NCI-H774 (cell line): ENCODE measurements around the gene CYP26B1.
A peak's percentile ranks its signal among the peaks of the same experiment; 100 is the strongest.

Experiments used
- DNase-seq: peaks from one replicate; lab custom pipeline; 2025; lab: John Stamatoyannopoulos, UW

Gene CYP26B1

GRCh38 chr2:72141881-72142451 lies 5.7 kb downstream of the CYP26B1 start:
- DNase-seq: no peak

- DNase-seq: no peak
These were observed 6.5 kb downstream of the CYP26B1 start for GRCh38 chr2:72141032-72141645.

- no peak for DNase-seq
These were observed 7.1 kb downstream of the CYP26B1 start for GRCh38 chr2:72140621-72140960.

GRCh38 chr2:72139874-72140620 lies 7.6 kb downstream of the CYP26B1 start:
- DNase-seq: no peak

GRCh38 chr2:72139471-72139873 lies 8.2 kb downstream of the CYP26B1 start:
- DNase-seq: no peak

- DNase-seq: no peak
These were observed 8.7 kb downstream of the CYP26B1 start for GRCh38 chr2:72138921-72139381.

- no peak for DNase-seq
These were observed 9.4 kb downstream of the CYP26B1 start for GRCh38 chr2:72138011-72138881.

- DNase-seq: peak; percentile 13
These were observed 10.1 kb downstream of the CYP26B1 start for GRCh38 chr2:72137498-72138010.

GRCh38 chr2:72136933-72137497 lies 10.6 kb downstream of the CYP26B1 start:
- DNase-seq: no peak

GRCh38 chr2:72136331-72136730 lies 11.3 kb downstream of the CYP26B1 start:
- DNase-seq: no peak

- no peak for DNase-seq
These were observed 11.7 kb downstream of the CYP26B1 start for GRCh38 chr2:72135921-72136320.

GRCh38 chr2:72134997-72135800 lies 12.5 kb downstream of the CYP26B1 start:
- no peak for DNase-seq

GRCh38 chr2:72134408-72134996 lies 13.2 kb downstream of the CYP26B1 start:
- no peak for DNase-seq

GRCh38 chr2:72133721-72134407 lies 13.8 kb downstream of the CYP26B1 start:
- DNase-seq: no peak

GRCh38 chr2:72132981-72133720 lies 14.5 kb downstream of the CYP26B1 start:
- DNase-seq: no peak

GRCh38 chr2:72131916-72132841 lies 15.5 kb downstream of the CYP26B1 start:
- DNase-seq: no peak

GRCh38 chr2:72131371-72131891 lies 16.2 kb downstream of the CYP26B1 start:
- no peak for DNase-seq
